Skeletal muscle tissue (tissue), 4 donors: Measurements from ENCODE around the gene ECI1. TPM values are rescaled to one million over a fixed set of nuclear protein-coding genes. Genes with fewer than 3 reads are reported as not detected.

ENCODE experiments used
- H3K27ac ChIP-seq: one replicate; pipeline ENCODE4 v1.7.0; 2013; ENCODE audit warnings: mild to moderate bottlenecking, low read depth, low read length, inconsistent platforms
- H3K27me3 ChIP-seq, 3 donors: one replicate each; pipeline ENCODE4 v1.7.0; 2013; ENCODE audit warnings: low read length in 3 of 3; ENCODE audit not compliant: control insufficient read depth in 3 of 3, insufficient read depth in 3 of 3
- H3K36me3 ChIP-seq, 3 donors: one replicate each; pipeline ENCODE4 v1.7.0; 2013; ENCODE audit warnings: low read length in 3 of 3; ENCODE audit not compliant: control insufficient read depth in 3 of 3, insufficient read depth in 3 of 3
- H3K4me1 ChIP-seq, 3 donors: one replicate each; pipeline ENCODE4 v1.7.0; 2013; ENCODE audit warnings: low read length in 3 of 3, mild to moderate bottlenecking in 3 of 3; ENCODE audit not compliant: control insufficient read depth in 3 of 3, insufficient read depth in 3 of 3
- H3K4me3 ChIP-seq, 3 donors: one replicate each; pipeline ENCODE4 v1.7.0; 2013; ENCODE audit warnings: low read length in 3 of 3
- H3K9ac ChIP-seq, 3 donors: one replicate each; pipeline ENCODE4 v1.7.0; 2013; ENCODE audit warnings: low read length in 3 of 3, mild to moderate bottlenecking in 3 of 3, moderate library complexity in 2 of 3, low read depth in 1 of 3
- H3K9me3 ChIP-seq, 3 donors: one replicate each; pipeline ENCODE4 v1.7.0; 2013; ENCODE audit warnings: low read length in 3 of 3; ENCODE audit not compliant: control insufficient read depth in 3 of 3
- total RNA-seq: library from RNA; depleted of rRNA; stranded (reverse); fragments of >200 nt; gene quantifications from one replicate; pipeline ENCODE4 v1.2.3, GENCODE V29; 2014
- donor health status: Osteomylitis.

Gene ECI1
- total RNA-seq, 1 donor from 2014 or later, result 42.3 TPM

GRCh38 chr16:2280461-2280860, 29.1 kb upstream of the ECI1 start:
- H3K36me3 ChIP-seq, result peaks cover 11 to 38% (median 24%) of the 10 kb centered on the region in 3 donors
- no peak overlapping the region for H3K27ac ChIP-seq
- no peak overlapping the region for H3K9ac ChIP-seq
- H3K4me3 ChIP-seq, result no peak overlapping the region
- H3K9me3 ChIP-seq, result no peaks in the 10 kb centered on the region
- H3K27me3 ChIP-seq, result no peaks in the 10 kb centered on the region
- peaks cover 11 to 15% (median 13%) of the 10 kb centered on the region in 3 donors for H3K4me1 ChIP-seq

GRCh38 chr16:2278956-2279800, 27.8 kb upstream of the ECI1 start:
- Histone ChIP-seq H3K36me3 (peaks cover 7 to 29% (median 16%) of the 10 kb centered on the region in 3 donors), H3K9ac (no peak overlapping the region)

GRCh38 chr16:2278272-2278608, 26.9 kb upstream of the ECI1 start:
- no peaks in the 10 kb centered on the region for H3K9me3 ChIP-seq
- peaks cover 7 to 20% (median 8%) of the 10 kb centered on the region in 3 donors for H3K36me3 ChIP-seq
- no peak overlapping the region for H3K4me3 ChIP-seq

More at GRCh38 chr16:2278956-2279800, 27.8 kb upstream of the ECI1 start:
- Histone ChIP-seq H3K4me1 (peaks cover 11 to 15% (median 13%) of the 10 kb centered on the region in 3 donors), H3K27me3 (no peaks in the 10 kb centered on the region), H3K4me3 (no peak overlapping the region), H3K27ac (no peak overlapping the region), H3K9me3 (no peaks in the 10 kb centered on the region)

GRCh38 chr16:2277466-2278271, 26.3 kb upstream of the ECI1 start:
- H3K9me3 ChIP-seq, result no peaks in the 10 kb centered on the region
- no peak overlapping the region for H3K9ac ChIP-seq
- H3K4me3 ChIP-seq, result no peak overlapping the region
- no peaks in the 10 kb centered on the region for H3K27me3 ChIP-seq
- H3K4me1 ChIP-seq, result peaks cover 11 to 15% (median 13%) of the 10 kb centered on the region in 3 donors
- H3K27ac ChIP-seq, result no peak overlapping the region
- peaks cover 7 to 20% (median 8%) of the 10 kb centered on the region in 3 donors for H3K36me3 ChIP-seq

More at GRCh38 chr16:2278272-2278608, 26.9 kb upstream of the ECI1 start:
- no peak overlapping the region for H3K9ac ChIP-seq
- no peaks in the 10 kb centered on the region for H3K27me3 ChIP-seq
- peaks cover 11 to 15% (median 13%) of the 10 kb centered on the region in 3 donors for H3K4me1 ChIP-seq
- no peak overlapping the region for H3K27ac ChIP-seq

GRCh38 chr16:2276368-2277195, 25.2 kb upstream of the ECI1 start:
- Histone ChIP-seq H3K4me3 (no peak overlapping the region), H3K27me3 (no peaks in the 10 kb centered on the region), H3K27ac (no peak overlapping the region), H3K36me3 (peaks cover 7 to 20% (median 8%) of the 10 kb centered on the region in 3 donors), H3K9me3 (no peaks in the 10 kb centered on the region), H3K4me1 (peaks cover 11 to 19% (median 15%) of the 10 kb centered on the region in 3 donors), H3K9ac (no peak overlapping the region)

GRCh38 chr16:2275476-2276367, 24.3 kb upstream of the ECI1 start:
- Histone ChIP-seq H3K27ac (no peak overlapping the region), H3K4me1 (peaks cover 11 to 24% (median 15%) of the 10 kb centered on the region in 3 donors), H3K27me3 (no peaks in the 10 kb centered on the region), H3K9ac (peak overlapping the region in 1 of 3 donors; percentile 40), H3K9me3 (no peaks in the 10 kb centered on the region), H3K4me3 (no peak overlapping the region), H3K36me3 (peaks cover 4 to 18% (median 8%) of the 10 kb centered on the region in 3 donors)

GRCh38 chr16:2273931-2274330, 22.5 kb upstream of the ECI1 start:
- Histone ChIP-seq H3K4me1 (peaks cover 22 to 40% (median 31%) of the 10 kb centered on the region in 3 donors), H3K36me3 (peaks cover 0 to 10% (median 0%) of the 10 kb centered on the region in 3 donors), H3K27me3 (no peaks in the 10 kb centered on the region)

GRCh38 chr16:2273484-2273883, 22.1 kb upstream of the ECI1 start:
- H3K27ac ChIP-seq, result no peak overlapping the region
- H3K9me3 ChIP-seq, result no peaks in the 10 kb centered on the region
- peaks cover 0 to 7% (median 0%) of the 10 kb centered on the region in 3 donors for H3K36me3 ChIP-seq
- H3K4me1 ChIP-seq, result peaks cover 24 to 45% (median 32%) of the 10 kb centered on the region in 3 donors
- no peaks in the 10 kb centered on the region for H3K27me3 ChIP-seq
- no peak overlapping the region for H3K4me3 ChIP-seq
- peak overlapping the region in 1 of 3 donors; percentile 25 for H3K9ac ChIP-seq

More at GRCh38 chr16:2273931-2274330, 22.5 kb upstream of the ECI1 start:
- no peak overlapping the region for H3K4me3 ChIP-seq
- H3K9me3 ChIP-seq, result no peaks in the 10 kb centered on the region
- H3K9ac ChIP-seq, result peak overlapping the region in 1 of 3 donors; percentile 8
- H3K27ac ChIP-seq, result no peak overlapping the region
